HCT116 (cell line): ENCODE measurements around the gene ZNF497. TPM values are rescaled to one million over a fixed set of nuclear protein-coding genes. Genes with fewer than 3 reads are reported as not detected.
A peak's percentile ranks its signal among the peaks of the same experiment; 100 is the strongest.

ENCODE experiments used
- ATAC-seq: fragments of 200-7000 bp; cut with Tn5 transposase; 2 replicates; pipeline ENCODE4 v1.9.1; 2020; ENCODE audit warnings: mild to moderate bottlenecking, moderate library complexity
- BruUV-seq: library from RNA; stranded (reverse); fragments of 400-500 nt; replicated peaks from 2 replicates; lab custom pipeline; 2021; lab: Mats Ljungman, UMichigan
- CTCF ChIA-PET: fragments of 300-600 bp; sonication (Branson Sonifier 250); formaldehyde crosslinking; loops from one replicate; lab custom pipeline; 2021; ENCODE audit warnings: antibody characterized with exemption; lab: Charles Lee
- POLR2A ChIA-PET: fragments of 300-600, 350-600 bp; sonication (Branson Sonifier 250); formaldehyde crosslinking; loops from one replicate; lab custom pipeline; 2021; ENCODE audit warnings: antibody characterized with exemption; lab: Charles Lee
- RAD21 ChIA-PET, 2 experiments: fragments of 300-600 bp; sonication (Branson Sonifier 250); formaldehyde crosslinking; loops; one replicate each; lab custom pipeline; 2023; ENCODE audit warnings: low total read pairs in 2 of 2; ENCODE audit not compliant: uncharacterized antibody in 2 of 2, unreplicated experiment in 2 of 2, low non-redundant PET in 1 of 2; lab: Charles Lee
- DNase-seq: peaks from one replicate; pipeline ENCODE4 v3.0.0-alpha.2; 2010; ENCODE audit warnings: low read depth, low spot score
- H2AFZ ChIP-seq: fragments of 200-600 bp; shearing (Covaris generic), sonication (generic); 2 replicates; pipeline ENCODE4 v1.6.1; 2017; ENCODE audit warnings: low read depth, mixed run types, mixed read lengths, antibody characterized with exemption, low read length; ENCODE audit not compliant: poor library complexity, severe bottlenecking
- H3K27ac ChIP-seq: 2 replicates; pipeline ENCODE4 v1.5.1; 2012; ENCODE audit warnings: low read depth, low read length
- H3K27me3 ChIP-seq: fragments of 200-600 bp; sonication (generic); 2 replicates; pipeline ENCODE4 v1.6.1; 2016; ENCODE audit warnings: mixed run types, low read length, mixed read lengths; ENCODE audit not compliant: insufficient read depth
- H3K36me3 ChIP-seq, 2 experiments: fragments of 200-500 bp in 1 of 2; fragments of 200-600 bp in 1 of 2; sonication (Bioruptor generic) in 1 of 2; sonication (generic) in 1 of 2; 2 replicates each; pipeline versions ENCODE4 v1.5.1 to v1.6.1; 2014 to 2016; ENCODE audit warnings: low read length in 2 of 2, inconsistent platforms in 1 of 2, mixed read lengths in 1 of 2, mixed run types in 1 of 2; ENCODE audit not compliant: insufficient read depth in 2 of 2, control insufficient read depth in 1 of 2
- H3K4me1 ChIP-seq, 2 experiments: fragments of 200-600 bp in 1 of 2; sonication (generic) in 1 of 2; 2 replicates each; pipeline versions ENCODE4 v1.5.1 to v1.6.1; 2012 to 2017; ENCODE audit warnings: low read length in 2 of 2, inconsistent platforms in 1 of 2, mild to moderate bottlenecking in 1 of 2, mixed read lengths in 1 of 2, mixed run types in 1 of 2, moderate library complexity in 1 of 2; ENCODE audit not compliant: insufficient read depth in 2 of 2, control insufficient read depth in 1 of 2
- H3K4me2 ChIP-seq: fragments of 200-600 bp; sonication (generic); 2 replicates; pipeline ENCODE4 v1.6.1; 2017; ENCODE audit warnings: mixed run types, low read length, mixed read lengths
- H3K4me3 ChIP-seq, 2 experiments: fragments of 200-600 bp in 1 of 2; sonication (generic) in 1 of 2; replicated peaks in 1 of 2; 2 replicates each; pipeline ENCODE4 v1.5.1; 2011 to 2016; ENCODE audit warnings: low read length in 2 of 2, control low read depth in 1 of 2, low read depth in 1 of 2, mild to moderate bottlenecking in 1 of 2, mixed read lengths in 1 of 2, mixed run types in 1 of 2
- H3K79me2 ChIP-seq: fragments of 200-600 bp; sonication (generic); 2 replicates; pipeline ENCODE4 v1.6.1; 2017; ENCODE audit warnings: mild to moderate bottlenecking, mixed run types, low read length, moderate library complexity, mixed read lengths; ENCODE audit not compliant: insufficient read depth
- H3K9ac ChIP-seq: fragments of 200-600 bp; sonication (generic); 2 replicates; pipeline ENCODE4 v1.6.1; 2016; ENCODE audit warnings: low read length, mixed read lengths
- H3K9me2 ChIP-seq: fragments of 200-600 bp; sonication (generic), shearing (Covaris generic); 2 replicates; pipeline ENCODE4 v1.6.1; 2017; ENCODE audit warnings: mixed run types, mild to moderate bottlenecking, moderate library complexity; ENCODE audit not compliant: insufficient read depth
- H3K9me3 ChIP-seq, 2 experiments: fragments of 200-500 bp in 1 of 2; fragments of 200-600 bp in 1 of 2; sonication (Bioruptor generic) in 1 of 2; sonication (generic) in 1 of 2; 2 replicates each; pipeline ENCODE4 v1.6.1; 2014 to 2017; ENCODE audit warnings: low read length in 2 of 2, mixed read lengths in 2 of 2, inconsistent platforms in 1 of 2, low read depth in 1 of 2, mild to moderate bottlenecking in 1 of 2, mixed run types in 1 of 2, moderate library complexity in 1 of 2; ENCODE audit not compliant: control insufficient read depth in 1 of 2, insufficient read depth in 1 of 2
- H4K20me1 ChIP-seq: fragments of 200-600 bp; sonication (generic), shearing (Covaris generic); 2 replicates; pipeline ENCODE4 v1.6.1; 2017; ENCODE audit warnings: mixed run types, mild to moderate bottlenecking, moderate library complexity; ENCODE audit not compliant: insufficient read depth
- CBX3 ChIP-seq: IDR thresholded peaks from 2 replicates; pipeline ENCODE4 v1.6.1; 2012; ENCODE audit warnings: low read depth
- CEBPB ChIP-seq: IDR thresholded peaks from 2 replicates; pipeline ENCODE4 v1.6.1; 2012; ENCODE audit warnings: low read depth
- EGR1 ChIP-seq: IDR thresholded peaks from 2 replicates; pipeline ENCODE4 v1.6.1; 2012; ENCODE audit warnings: low read depth
- EZH2 ChIP-seq: fragments of 200-600 bp; sonication (generic); IDR thresholded peaks from 2 replicates; pipeline ENCODE4 v1.6.1; 2017; ENCODE audit warnings: antibody characterized with exemption, mixed run types
- EZH2phosphoT487 ChIP-seq: fragments of 200-600 bp; IDR thresholded peaks from 2 replicates; pipeline ENCODE4 v1.6.1; 2018; ENCODE audit warnings: antibody characterized with exemption, borderline replicate concordance
- FOSL1 ChIP-seq: IDR thresholded peaks from 2 replicates; pipeline ENCODE4 v1.6.1; 2012; ENCODE audit warnings: low read depth
- JUND ChIP-seq: IDR thresholded peaks from 2 replicates; pipeline ENCODE4 v1.6.1; 2012
- POLR2A ChIP-seq: IDR thresholded peaks from 2 replicates; pipeline ENCODE4 v1.7.0; 2011; ENCODE audit warnings: borderline replicate concordance; ENCODE audit not compliant: insufficient read depth, insufficient read length; ENCODE audit errors: extremely low read depth
- POLR2AphosphoS5 ChIP-seq: IDR thresholded peaks from 2 replicates; pipeline ENCODE4 v1.6.1; 2011; ENCODE audit warnings: mild to moderate bottlenecking, low read depth, low read length, moderate library complexity
- SIN3A ChIP-seq: IDR thresholded peaks from 2 replicates; pipeline ENCODE4 v1.6.1; 2012; ENCODE audit warnings: low read depth
- SP1 ChIP-seq: IDR thresholded peaks from 2 replicates; pipeline ENCODE4 v1.6.1; 2012; ENCODE audit warnings: low read depth
- SRF ChIP-seq: IDR thresholded peaks from 2 replicates; pipeline ENCODE4 v1.6.1; 2012; ENCODE audit warnings: low read depth
- TCF7L2 ChIP-seq: IDR thresholded peaks from 2 replicates; pipeline ENCODE4 v1.7.0; 2011; ENCODE audit warnings: borderline replicate concordance, inconsistent platforms; ENCODE audit not compliant: insufficient read depth, insufficient read length; ENCODE audit errors: extremely low read depth
- ZNF274 ChIP-seq: fragments of 200-500 bp; sonication (Bioruptor generic); IDR thresholded peaks from 2 replicates; pipeline ENCODE4 v1.6.1; 2014; ENCODE audit warnings: mild to moderate bottlenecking, low read depth, low read length, inconsistent platforms
- intact Hi-C: fragments of 100-400 bp; cut with micrococcal nuclease; formaldehyde crosslinking; loops from 2 replicates; pipeline ENCODE4 v1.10.0; 2022
- total RNA-seq: library from RNA; stranded (reverse); gene quantifications from one replicate; pipeline ENCODE4 v1.2.1, GENCODE V29; 2021; ENCODE audit not compliant: unreplicated experiment
- TF ChIP-seq, protein P1 (sequence below): IDR thresholded peaks from 2 replicates; pipeline ENCODE4 v1.6.1; 2012
- TF ChIP-seq, protein P2 (sequence below): IDR thresholded peaks from 2 replicates; pipeline ENCODE4 v1.6.1; 2012; ENCODE audit warnings: low read depth
- TF ChIP-seq, protein P3 (sequence below), 3 experiments: fragments of 200-600 bp in 1 of 3; sonication (generic) in 1 of 3; IDR thresholded peaks in 2 of 3; conservative IDR thresholded peaks in 1 of 3; 2 replicates each; pipeline ENCODE4 v1.5.1; 2012 to 2017; ENCODE audit warnings: low read depth in 2 of 3, low read length in 2 of 3, antibody characterized with exemption in 1 of 3, borderline replicate concordance in 1 of 3, control low read depth in 1 of 3, mild to moderate bottlenecking in 1 of 3, mixed read lengths in 1 of 3, mixed run types in 1 of 3, moderate library complexity in 1 of 3; ENCODE audit not compliant: insufficient read depth in 1 of 3
- TF ChIP-seq, protein P4 (sequence below): IDR thresholded peaks from 2 replicates; pipeline ENCODE4 v1.6.1; 2012
- TF ChIP-seq, protein P5 (sequence below): IDR thresholded peaks from 2 replicates; pipeline ENCODE4 v1.6.1; 2011; ENCODE audit warnings: mild to moderate bottlenecking, low read length, moderate library complexity; ENCODE audit not compliant: insufficient replicate concordance; ENCODE audit errors: extremely low read depth

The ZNF497 gene
- total RNA-seq, 1 experiment from 2014 or later: 5.1 TPM

DNA sequence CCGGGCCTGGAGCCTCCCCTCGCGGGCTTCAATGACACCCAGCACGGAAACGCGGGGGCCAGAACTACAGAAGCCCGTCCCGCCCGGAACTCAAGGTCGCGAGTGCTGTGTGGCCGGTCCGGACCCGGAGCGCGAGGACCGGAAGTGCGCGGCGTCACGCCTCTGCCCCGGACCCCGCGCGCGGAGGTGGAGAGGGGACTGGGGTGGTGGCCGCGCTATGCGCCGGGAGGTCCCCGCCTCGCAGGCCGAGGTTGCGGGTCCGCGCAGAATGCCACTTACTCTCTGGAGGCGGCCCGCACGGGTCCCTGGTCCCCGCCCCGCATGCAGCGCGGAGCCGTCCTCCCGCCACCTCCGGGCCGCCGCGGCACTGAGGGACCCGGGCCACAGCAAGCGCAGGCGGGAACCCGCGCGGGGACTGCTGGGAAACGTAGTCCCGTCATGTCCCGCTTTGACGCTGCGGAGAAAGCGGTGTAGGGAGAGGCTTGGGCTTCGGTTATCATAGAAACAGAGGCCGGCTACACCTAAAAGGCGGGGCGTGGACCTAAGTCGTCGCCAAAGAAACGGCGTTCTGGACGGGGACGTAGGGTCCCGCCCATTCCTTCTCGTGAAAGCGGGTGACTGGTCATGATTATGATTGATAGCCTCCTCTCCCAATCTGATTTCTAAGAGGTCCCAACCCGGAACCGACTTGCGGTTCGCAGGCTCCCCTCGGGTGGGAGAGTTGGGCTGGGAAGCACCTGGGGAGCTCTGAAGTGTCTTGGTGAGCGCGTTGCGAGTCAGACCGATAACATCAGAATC lies 18.3 kb upstream of the ZNF497 start, which contains the start of gene ZNF837:
TSS of gene ZNF837 (minus strand) at position 369 of the 798 bp plus-strand sequence. CDS start 11,698 bp downstream, outside the sequence.
- H3K27me3 ChIP-seq: no peaks in the 10 kb centered on the region
- peak; percentile 100 for DNase-seq
- peak within 1 kb of the TSS; percentile 89 for H3K9ac ChIP-seq
- CTCF ChIA-PET: no interaction called here
- POLR2A ChIA-PET: interaction anchor here (0.6 kb wide), 1 partner anchor 140 kb away, joined by 3 read pairs; no protein-coding TSS in a partner anchor
- peaks cover 18% of the 10 kb centered on the region for H3K79me2 ChIP-seq
- peaks cover 20 to 37% of the 10 kb centered on the region in 2 experiments for H3K4me1 ChIP-seq
- peak; percentile 87 for ATAC-seq
- peak within 1 kb of the TSS; percentile 59 to 92 for H3K4me3 ChIP-seq
- RAD21 ChIA-PET: no interaction called here
- no peaks in the 10 kb centered on the region for H3K9me2 ChIP-seq
- peak within 1 kb of the TSS; percentile 92 for H3K27ac ChIP-seq
- BruUV-seq: no TSS peak
- peak within 1 kb of the TSS; percentile 100 for H3K4me2 ChIP-seq
- H3K36me3 ChIP-seq: 0 out of 4 replicates have a peak, but pooled peaks cover 0 to 2% of the 10 kb centered on the region in 2 experiments
- intact Hi-C loops: loop anchor here (1.0 kb wide), 1 partner anchor 19 kb away; the partner anchor contains the start of gene ZNF497
- no peak within 1 kb of the TSS for H2AFZ ChIP-seq
- H3K9me3 ChIP-seq: no peaks in the 10 kb centered on the region
- no peaks in the 10 kb centered on the region for H4K20me1 ChIP-seq
- peak; percentile 96 for TF ChIP-seq CBX3
- TF ChIP-seq POLR2AphosphoS5: peak; percentile 79
- TF ChIP-seq, protein P1, sequence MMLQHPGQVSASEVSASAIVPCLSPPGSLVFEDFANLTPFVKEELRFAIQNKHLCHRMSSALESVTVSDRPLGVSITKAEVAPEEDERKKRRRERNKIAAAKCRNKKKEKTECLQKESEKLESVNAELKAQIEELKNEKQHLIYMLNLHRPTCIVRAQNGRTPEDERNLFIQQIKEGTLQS: no peak
- no peak for TF ChIP-seq CEBPB
- no peak for TF ChIP-seq EZH2
- no peak for TF ChIP-seq ZNF274
- peak; percentile 82 for TF ChIP-seq SIN3A
- no peak for TF ChIP-seq JUND
- TF ChIP-seq, protein P2, sequence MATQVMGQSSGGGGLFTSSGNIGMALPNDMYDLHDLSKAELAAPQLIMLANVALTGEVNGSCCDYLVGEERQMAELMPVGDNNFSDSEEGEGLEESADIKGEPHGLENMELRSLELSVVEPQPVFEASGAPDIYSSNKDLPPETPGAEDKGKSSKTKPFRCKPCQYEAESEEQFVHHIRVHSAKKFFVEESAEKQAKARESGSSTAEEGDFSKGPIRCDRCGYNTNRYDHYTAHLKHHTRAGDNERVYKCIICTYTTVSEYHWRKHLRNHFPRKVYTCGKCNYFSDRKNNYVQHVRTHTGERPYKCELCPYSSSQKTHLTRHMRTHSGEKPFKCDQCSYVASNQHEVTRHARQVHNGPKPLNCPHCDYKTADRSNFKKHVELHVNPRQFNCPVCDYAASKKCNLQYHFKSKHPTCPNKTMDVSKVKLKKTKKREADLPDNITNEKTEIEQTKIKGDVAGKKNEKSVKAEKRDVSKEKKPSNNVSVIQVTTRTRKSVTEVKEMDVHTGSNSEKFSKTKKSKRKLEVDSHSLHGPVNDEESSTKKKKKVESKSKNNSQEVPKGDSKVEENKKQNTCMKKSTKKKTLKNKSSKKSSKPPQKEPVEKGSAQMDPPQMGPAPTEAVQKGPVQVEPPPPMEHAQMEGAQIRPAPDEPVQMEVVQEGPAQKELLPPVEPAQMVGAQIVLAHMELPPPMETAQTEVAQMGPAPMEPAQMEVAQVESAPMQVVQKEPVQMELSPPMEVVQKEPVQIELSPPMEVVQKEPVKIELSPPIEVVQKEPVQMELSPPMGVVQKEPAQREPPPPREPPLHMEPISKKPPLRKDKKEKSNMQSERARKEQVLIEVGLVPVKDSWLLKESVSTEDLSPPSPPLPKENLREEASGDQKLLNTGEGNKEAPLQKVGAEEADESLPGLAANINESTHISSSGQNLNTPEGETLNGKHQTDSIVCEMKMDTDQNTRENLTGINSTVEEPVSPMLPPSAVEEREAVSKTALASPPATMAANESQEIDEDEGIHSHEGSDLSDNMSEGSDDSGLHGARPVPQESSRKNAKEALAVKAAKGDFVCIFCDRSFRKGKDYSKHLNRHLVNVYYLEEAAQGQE: no peak
- no peak for TF ChIP-seq EZH2phosphoT487
- peak; percentile 44 for TF ChIP-seq POLR2A
- peak; percentile 90 for TF ChIP-seq SP1
- TF ChIP-seq, protein P3, sequence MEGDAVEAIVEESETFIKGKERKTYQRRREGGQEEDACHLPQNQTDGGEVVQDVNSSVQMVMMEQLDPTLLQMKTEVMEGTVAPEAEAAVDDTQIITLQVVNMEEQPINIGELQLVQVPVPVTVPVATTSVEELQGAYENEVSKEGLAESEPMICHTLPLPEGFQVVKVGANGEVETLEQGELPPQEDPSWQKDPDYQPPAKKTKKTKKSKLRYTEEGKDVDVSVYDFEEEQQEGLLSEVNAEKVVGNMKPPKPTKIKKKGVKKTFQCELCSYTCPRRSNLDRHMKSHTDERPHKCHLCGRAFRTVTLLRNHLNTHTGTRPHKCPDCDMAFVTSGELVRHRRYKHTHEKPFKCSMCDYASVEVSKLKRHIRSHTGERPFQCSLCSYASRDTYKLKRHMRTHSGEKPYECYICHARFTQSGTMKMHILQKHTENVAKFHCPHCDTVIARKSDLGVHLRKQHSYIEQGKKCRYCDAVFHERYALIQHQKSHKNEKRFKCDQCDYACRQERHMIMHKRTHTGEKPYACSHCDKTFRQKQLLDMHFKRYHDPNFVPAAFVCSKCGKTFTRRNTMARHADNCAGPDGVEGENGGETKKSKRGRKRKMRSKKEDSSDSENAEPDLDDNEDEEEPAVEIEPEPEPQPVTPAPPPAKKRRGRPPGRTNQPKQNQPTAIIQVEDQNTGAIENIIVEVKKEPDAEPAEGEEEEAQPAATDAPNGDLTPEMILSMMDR (IDR thresholded peaks at IDR 0.05 in 2 of 3, conservative IDR thresholded peaks at IDR 0.05 in 1 of 3; ENCODE audit: borderline replicate concordance in 1 of 3, insufficient read depth in 1 of 3, low read depth in 2 of 3, low read length in 2 of 3): no peak
- TF ChIP-seq, protein P4, sequence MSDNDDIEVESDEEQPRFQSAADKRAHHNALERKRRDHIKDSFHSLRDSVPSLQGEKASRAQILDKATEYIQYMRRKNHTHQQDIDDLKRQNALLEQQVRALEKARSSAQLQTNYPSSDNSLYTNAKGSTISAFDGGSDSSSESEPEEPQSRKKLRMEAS: peak; percentile 93
- no peak; the same call in 1 of the 2 replicates for TF ChIP-seq SRF
- TF ChIP-seq EGR1: peak; percentile 85
- peak; percentile 93 for TF ChIP-seq TCF7L2
- TF ChIP-seq FOSL1: no peak
- TF ChIP-seq, protein P5, sequence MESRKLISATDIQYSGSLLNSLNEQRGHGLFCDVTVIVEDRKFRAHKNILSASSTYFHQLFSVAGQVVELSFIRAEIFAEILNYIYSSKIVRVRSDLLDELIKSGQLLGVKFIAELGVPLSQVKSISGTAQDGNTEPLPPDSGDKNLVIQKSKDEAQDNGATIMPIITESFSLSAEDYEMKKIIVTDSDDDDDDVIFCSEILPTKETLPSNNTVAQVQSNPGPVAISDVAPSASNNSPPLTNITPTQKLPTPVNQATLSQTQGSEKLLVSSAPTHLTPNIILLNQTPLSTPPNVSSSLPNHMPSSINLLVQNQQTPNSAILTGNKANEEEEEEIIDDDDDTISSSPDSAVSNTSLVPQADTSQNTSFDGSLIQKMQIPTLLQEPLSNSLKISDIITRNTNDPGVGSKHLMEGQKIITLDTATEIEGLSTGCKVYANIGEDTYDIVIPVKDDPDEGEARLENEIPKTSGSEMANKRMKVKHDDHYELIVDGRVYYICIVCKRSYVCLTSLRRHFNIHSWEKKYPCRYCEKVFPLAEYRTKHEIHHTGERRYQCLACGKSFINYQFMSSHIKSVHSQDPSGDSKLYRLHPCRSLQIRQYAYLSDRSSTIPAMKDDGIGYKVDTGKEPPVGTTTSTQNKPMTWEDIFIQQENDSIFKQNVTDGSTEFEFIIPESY: peak; percentile 30
